Mesothelial cell of epicardium (in vitro differentiated cells): Measurements from ENCODE around the gene SLC26A9. TPM values are rescaled to one million over a fixed set of nuclear protein-coding genes. Genes with fewer than 3 reads are reported as not detected.

Experiments
- DNase-seq, 2 experiments: peaks; one replicate each; pipeline ENCODE4 v3.0.0; 2021; ENCODE audit warnings: low spot score in 2 of 2; ENCODE audit not compliant: unreplicated experiment in 2 of 2
- H3K27ac Mint-ChIP-seq: 2 replicates; pipeline ENCODE4 v1.8.0; 2021; ENCODE audit warnings: mixed read lengths
- H3K27me3 Mint-ChIP-seq: 2 replicates; pipeline ENCODE4 v1.8.0; 2021; ENCODE audit warnings: low read depth, mixed read lengths
- H3K36me3 Mint-ChIP-seq: 2 replicates; pipeline ENCODE4 v1.8.0; 2021; ENCODE audit warnings: mixed read lengths
- H3K4me1 Mint-ChIP-seq: 2 replicates; pipeline ENCODE4 v1.8.0; 2021; ENCODE audit warnings: mixed read lengths
- H3K4me3 Mint-ChIP-seq: 2 replicates; pipeline ENCODE4 v1.8.0; 2021; ENCODE audit warnings: mild to moderate bottlenecking, moderate library complexity, mixed read lengths
- H3K9me3 Mint-ChIP-seq: 2 replicates; pipeline ENCODE4 v1.8.0; 2021; ENCODE audit warnings: mixed read lengths
- CTCF ChIP-seq: fragments of 200-600 bp; sonication (generic); IDR thresholded peaks from one replicate; pipeline ENCODE4 v1.5.0; 2021; ENCODE audit warnings: antibody characterized with exemption; ENCODE audit not compliant: unreplicated experiment
- total RNA-seq: library from RNA; stranded (reverse); gene quantifications from 3 replicates; pipeline ENCODE4 v1.2.1, GENCODE V29; 2021

Gene SLC26A9
- total RNA-seq, 1 donor from 2014 or later: not detected

GRCh38 chr1:205988585-205988995, 45.3 kb upstream of the SLC26A9 start:
- peaks cover 8% of the 10 kb centered on the region for H3K4me1 Mint-ChIP-seq
- H3K27me3 Mint-ChIP-seq: peaks cover 10% of the 10 kb centered on the region
- DNase-seq: no peak
- no peak overlapping the region for H3K27ac Mint-ChIP-seq
- H3K36me3 Mint-ChIP-seq: no peaks in the 10 kb centered on the region
- H3K4me3 Mint-ChIP-seq: no peak overlapping the region
- no peak for TF ChIP-seq CTCF
- no peaks in the 10 kb centered on the region for H3K9me3 Mint-ChIP-seq

- no peaks in the 10 kb centered on the region for H3K9me3 Mint-ChIP-seq
- H3K27ac Mint-ChIP-seq: no peak overlapping the region
- no peaks in the 10 kb centered on the region for H3K36me3 Mint-ChIP-seq
- H3K4me1 Mint-ChIP-seq: peaks cover 8% of the 10 kb centered on the region
- TF ChIP-seq CTCF: no peak
- peaks cover 10% of the 10 kb centered on the region for H3K27me3 Mint-ChIP-seq
- no peak overlapping the region for H3K4me3 Mint-ChIP-seq
- DNase-seq: no peak
Observed at GRCh38 chr1:205986861-205987260, 43.6 kb upstream of the SLC26A9 start.

GRCh38 chr1:205986292-205986691, 43.0 kb upstream of the SLC26A9 start:
- no peak overlapping the region for H3K27ac Mint-ChIP-seq

GRCh38 chr1:205985330-205986005, 42.2 kb upstream of the SLC26A9 start:
- DNase-seq: no peak
- Mint-ChIP-seq H3K4me3 (no peak overlapping the region), H3K36me3 (no peaks in the 10 kb centered on the region), H3K9me3 (no peaks in the 10 kb centered on the region), H3K27ac (no peak overlapping the region), H3K27me3 (peaks cover 9% of the 10 kb centered on the region), H3K4me1 (peaks cover 8% of the 10 kb centered on the region)
- no peak for TF ChIP-seq CTCF

More at GRCh38 chr1:205986292-205986691, 43.0 kb upstream of the SLC26A9 start:
- TF ChIP-seq CTCF: no peak
- H3K27me3 Mint-ChIP-seq: peaks cover 9% of the 10 kb centered on the region
- no peaks in the 10 kb centered on the region for H3K36me3 Mint-ChIP-seq
- peaks cover 8% of the 10 kb centered on the region for H3K4me1 Mint-ChIP-seq
- H3K4me3 Mint-ChIP-seq: no peak overlapping the region
- no peak for DNase-seq
- no peaks in the 10 kb centered on the region for H3K9me3 Mint-ChIP-seq

- peak in 1 of 2 experiments; percentile 57 for DNase-seq
- H3K27me3 Mint-ChIP-seq: no peaks in the 10 kb centered on the region
- peaks cover 8% of the 10 kb centered on the region for H3K4me1 Mint-ChIP-seq
- TF ChIP-seq CTCF: no peak
- H3K9me3 Mint-ChIP-seq: no peaks in the 10 kb centered on the region
- H3K27ac Mint-ChIP-seq: no peak overlapping the region
- no peak overlapping the region for H3K4me3 Mint-ChIP-seq
- H3K36me3 Mint-ChIP-seq: no peaks in the 10 kb centered on the region
Observed at GRCh38 chr1:205983925-205984725, 40.9 kb upstream of the SLC26A9 start.
